Stimulated activated CD4-positive, alpha-beta T cell treated with anti-CD3 and anti-CD28 coated beads, TNF-alpha, amount 100 ng/mL, for 48 hours (primary cell): ENCODE results near the gene GIGYF2.

Experiments
- DNase-seq, 3 donors: peaks; one replicate each; pipeline ENCODE4 v3.0.0-alpha.2; 2020; ENCODE audit warnings: low read depth in 3 of 3

The GIGYF2 gene

DNA sequence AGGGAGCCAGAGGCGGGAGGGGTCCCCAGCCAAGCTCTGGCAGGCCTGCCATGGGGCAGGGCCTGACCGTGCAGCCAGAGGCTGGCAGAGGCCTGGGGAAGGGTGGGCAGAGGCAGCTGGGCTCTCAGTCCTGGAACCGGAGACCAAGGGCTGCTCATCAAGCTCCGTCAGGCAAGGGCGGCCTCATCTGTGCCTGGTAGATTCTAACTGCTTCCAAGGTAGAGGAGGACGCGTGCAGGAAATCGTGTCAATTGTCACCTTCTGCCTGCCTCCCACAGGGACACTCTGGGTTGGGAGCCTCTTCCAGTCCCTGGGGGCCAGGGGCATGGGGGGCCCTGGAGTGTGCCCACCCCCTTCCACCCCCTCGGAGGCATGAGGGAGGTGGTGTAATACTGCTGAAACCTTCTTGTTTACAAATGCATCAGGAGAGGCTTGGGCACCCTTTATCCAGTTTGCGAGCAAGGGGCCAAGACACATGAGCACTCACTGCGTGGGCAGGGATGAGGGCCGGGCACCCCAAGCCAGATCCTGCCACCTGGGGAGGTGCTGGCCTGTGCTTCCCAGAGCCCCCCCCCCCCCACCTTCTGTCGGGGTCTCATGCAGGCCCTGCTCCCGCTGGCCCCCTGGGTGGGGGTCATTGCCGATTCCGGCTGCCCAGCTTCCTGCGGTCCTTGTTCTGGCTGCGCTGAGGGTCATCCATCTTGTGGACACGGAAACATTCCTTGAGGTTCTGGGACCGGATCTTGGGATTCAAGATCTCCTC lies 181.9 kb downstream of the GIGYF2 start:
- no peak for DNase-seq

DNA sequence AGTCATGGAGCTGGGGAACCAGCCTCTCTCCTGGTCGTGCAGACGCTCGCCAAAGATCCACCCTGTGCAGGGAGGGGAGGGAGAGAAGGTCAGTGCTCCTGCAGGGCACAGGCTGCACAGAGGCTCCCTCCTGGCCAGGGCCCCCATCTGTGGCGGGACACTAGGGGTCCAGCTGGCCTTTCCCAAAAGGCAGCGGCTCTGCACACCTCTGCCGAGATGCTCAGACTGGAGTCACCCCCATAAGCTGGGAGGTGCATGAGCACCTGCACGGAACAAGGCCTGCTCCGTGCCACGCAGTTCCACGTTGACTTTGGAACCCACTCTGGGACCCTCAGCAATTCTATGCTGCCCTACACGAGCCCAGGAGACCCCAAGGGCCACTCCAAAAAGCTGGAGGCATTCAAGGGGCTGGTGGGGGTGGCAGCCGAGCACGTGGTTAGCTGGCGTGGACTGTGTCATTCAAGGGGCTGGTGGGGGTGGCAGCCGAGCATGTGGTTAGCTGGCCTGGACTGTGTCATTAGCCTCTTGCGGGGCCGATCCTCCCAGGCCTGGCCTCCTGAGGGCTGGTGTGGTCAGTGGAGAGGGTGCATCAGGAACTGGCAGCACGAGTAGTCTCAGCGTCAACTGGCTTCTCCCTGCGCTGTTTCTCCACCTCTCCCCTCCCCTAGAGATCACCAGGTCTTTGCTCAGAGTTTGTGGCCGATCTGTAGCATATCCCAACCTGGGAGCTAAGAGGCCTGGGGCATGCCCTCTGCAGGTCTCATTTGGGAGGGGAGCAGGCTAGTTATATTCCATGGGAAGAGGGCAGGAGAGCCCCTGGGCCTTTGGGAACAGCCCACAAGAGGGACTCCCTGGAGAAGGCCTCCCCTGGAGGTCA lies 182.7 kb downstream of the GIGYF2 start:
- DNase-seq: no peak

DNA sequence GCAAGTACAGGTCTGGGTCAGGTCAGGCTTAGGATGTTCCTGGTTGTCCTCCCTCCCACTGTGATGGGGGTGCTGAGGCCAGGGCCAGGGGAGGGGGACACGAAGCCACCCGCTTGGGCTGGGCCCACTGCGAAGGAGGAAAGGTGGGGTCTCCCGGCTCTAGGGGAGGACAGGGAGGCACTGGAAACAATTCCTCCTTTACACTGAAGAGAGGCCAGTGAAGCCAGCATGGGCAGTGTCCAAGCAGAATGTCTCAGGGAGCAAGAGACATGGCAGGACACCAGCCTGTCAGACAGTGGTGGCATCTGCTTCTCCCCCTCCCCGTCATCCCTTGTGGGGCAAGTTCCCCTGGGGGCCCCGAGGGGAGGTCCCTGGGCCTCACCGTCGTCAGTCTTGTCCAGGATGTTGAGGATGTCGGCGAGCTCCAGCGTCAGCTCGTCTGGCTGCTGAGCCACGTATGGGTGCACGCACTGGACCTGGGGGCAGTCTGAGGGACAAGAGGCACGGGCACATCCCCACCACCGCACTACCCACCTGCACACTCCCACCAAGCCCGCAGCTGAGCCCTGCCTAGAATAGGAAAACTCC lies 183.7 kb downstream of the GIGYF2 start:
- DNase-seq: no peak

DNA sequence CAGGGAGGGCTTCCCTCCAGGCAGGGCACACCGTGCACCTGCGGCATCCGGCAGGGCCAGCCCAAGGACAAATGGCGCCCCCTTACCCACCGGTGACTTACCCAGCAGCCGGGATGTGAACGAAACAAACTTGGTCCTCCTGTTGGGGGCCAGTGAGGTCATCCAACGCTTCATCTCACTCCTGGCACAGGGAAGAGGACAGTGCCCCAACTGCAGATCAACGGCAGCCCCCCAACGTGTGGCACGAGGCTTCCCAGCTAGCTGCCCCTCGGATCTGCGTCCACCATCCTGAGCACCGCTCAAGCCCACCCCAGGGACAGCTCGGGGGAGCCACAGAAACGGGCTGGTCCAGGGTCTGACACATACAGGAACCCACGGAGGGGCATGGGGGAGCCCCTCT lies 185.0 kb downstream of the GIGYF2 start:
- no peak for DNase-seq

GRCh38 chr2:232882505-232883115 lies 185.5 kb downstream of the GIGYF2 start:
- DNase-seq: no peak

DNA sequence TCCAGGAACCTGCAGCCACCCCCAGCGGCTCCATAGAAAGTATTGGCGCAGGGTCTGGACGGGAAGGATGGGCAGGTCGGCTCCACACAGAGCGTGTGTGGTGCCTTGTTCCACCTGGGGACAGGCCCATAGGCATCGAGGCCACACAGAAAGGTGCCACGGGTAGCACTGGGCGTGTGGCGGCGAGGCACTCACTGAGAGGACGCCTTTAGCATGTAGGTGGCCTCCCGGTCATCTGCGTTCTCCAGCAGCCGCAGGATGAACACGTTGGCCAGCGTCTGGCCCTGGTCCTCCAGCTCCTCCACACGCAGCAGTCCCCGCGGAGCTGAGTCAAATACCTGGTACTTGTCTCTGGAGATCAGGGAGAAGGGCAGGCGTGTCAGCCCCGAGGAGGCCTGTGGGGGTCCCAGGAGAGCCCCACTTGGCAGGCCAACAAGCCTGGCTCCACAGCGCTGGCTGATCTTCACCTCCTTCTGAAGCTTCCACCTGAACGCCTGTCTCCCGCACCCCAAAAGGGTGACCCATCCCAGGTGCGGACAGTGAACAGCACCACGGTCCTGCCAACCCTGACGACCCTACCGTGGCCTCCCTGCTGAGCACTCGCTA lies 186.1 kb downstream of the GIGYF2 start:
- no peak for DNase-seq

DNA sequence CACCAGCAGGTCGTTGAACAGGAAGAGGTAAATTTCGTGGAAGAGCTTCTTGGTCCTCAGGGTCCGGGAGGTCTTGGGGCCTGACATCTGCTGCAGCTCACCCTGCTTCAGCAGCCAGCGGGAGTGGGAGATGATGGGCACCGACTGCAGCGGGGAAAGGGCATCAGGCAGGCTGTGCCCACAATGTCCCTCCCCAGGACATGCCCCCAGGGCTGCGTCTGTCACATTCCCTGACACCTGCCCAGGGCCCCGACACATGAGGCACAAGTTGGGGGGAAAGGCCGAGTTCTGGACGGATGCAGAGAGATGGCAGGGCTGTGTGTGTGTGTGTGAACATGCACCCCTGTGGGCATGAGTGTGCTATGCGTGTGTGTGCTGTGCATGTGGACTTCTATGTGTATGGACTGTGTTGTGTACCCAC lies 186.9 kb downstream of the GIGYF2 start:
- no peak for DNase-seq

DNA sequence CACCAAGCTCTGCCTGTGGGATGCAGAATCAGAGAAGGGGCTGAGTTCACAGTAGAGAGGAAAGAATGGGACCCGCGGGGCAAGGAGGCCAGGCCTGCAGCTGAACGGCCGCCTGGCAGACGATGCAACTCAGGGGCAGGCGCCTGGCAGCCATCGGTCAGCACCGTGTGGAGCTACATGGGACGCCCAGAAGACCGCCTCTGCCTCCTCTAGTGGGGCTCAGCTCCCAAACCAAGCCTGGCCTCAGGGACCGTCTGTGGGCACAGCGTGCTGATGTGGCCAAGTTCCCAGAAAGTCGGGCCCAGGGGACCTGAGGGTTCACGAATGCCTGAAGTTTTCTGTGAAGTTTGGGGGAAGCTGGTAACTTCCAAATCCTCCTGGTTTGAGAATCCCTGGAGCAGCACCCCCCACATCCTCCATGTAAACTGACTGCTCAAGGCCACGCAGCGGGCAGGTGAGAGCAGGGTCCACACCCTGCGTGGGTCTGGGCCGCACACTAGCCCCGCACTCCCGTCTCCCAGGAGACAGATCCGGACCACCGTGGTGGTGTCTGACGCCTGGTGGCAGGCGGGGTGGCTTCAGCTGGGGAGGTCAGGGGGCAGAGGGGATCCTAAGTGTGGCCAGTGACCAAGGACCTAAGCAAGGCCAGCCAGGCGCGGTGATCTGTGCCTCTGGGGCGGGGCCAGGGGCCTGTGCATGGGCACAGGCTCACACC lies 187.6 kb downstream of the GIGYF2 start:
- no peak for DNase-seq

- no peak for DNase-seq
Observed at GRCh38 chr2:232885264-232885961, 188.3 kb downstream of the GIGYF2 start.

- DNase-seq: no peak
Observed at GRCh38 chr2:232886176-232886575, 189.0 kb downstream of the GIGYF2 start.

- no peak for DNase-seq
Observed at GRCh38 chr2:232886632-232887031, 189.5 kb downstream of the GIGYF2 start.

- DNase-seq: no peak
Observed at GRCh38 chr2:232887171-232887850, 190.2 kb downstream of the GIGYF2 start.

DNA sequence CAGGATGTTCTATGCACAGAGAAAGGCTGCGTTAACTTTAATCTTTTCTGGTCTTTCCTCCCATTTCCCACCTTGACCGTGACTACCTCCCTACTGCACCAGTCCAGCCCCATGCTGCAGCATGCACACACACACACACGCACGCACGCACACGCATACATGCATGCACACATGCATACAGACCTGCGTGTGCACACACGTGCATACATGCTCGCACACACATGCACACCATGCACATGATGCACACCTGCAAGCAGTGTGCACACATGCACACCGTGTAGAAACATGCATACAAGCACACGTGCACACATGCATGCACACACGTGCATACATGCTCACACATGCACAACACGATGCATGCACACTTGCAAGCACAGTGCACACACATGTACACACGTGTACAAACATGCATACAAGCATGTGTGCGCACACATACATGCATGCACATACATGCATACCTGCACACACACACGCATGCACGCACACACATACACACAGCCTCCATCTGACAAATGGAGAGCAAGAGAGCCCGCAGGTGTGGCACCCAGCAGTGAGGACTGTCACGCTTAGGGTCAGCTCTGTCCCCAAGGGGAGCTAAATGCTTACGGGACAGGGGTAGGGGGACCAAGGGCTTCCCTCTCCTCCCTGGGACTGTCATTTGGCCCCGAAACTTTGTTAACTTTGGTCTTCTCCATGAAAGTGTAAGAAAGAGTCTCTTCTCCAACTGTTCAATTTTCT lies 191.1 kb downstream of the GIGYF2 start:
- no peak for DNase-seq

GRCh38 chr2:232888839-232889529 lies 191.9 kb downstream of the GIGYF2 start:
- no peak for DNase-seq

GRCh38 chr2:232889876-232890401 lies 192.8 kb downstream of the GIGYF2 start:
- no peak for DNase-seq

- no peak for DNase-seq
Observed at GRCh38 chr2:232890536-232890895, 193.4 kb downstream of the GIGYF2 start.

GRCh38 chr2:232890896-232891601 lies 193.9 kb downstream of the GIGYF2 start:
- no peak for DNase-seq

DNA sequence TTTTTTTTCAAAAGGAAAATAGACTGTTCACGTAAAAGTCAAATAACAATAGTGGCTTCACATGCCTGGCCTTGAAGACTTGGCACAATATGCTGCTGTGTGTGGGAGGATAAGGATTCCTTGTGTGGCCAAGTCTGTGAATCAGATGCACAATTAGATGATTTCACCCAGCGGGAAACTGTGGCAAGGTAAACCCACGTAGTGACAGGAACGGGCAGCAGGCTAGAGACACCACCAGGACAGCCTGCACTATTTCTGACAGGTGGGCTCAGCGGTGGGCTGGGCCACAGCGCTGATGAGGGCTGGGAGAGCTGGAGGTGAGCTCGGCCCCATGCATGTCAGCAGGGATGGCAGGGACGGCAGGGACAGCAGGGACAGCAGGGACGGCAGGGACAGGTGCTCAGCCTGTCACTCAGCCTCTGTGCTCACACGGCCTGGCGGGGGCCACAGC lies 194.5 kb downstream of the GIGYF2 start:
- DNase-seq: no peak
